ENCODE data around the gene MSL1. TPM values are rescaled to one million over a fixed set of nuclear protein-coding genes. Genes with fewer than 3 reads are reported as not detected.

Gene MSL1
- total and polyA plus RNA-seq, 4 experiments from 2014 or later = 6.0 to 133 (median 69.3) TPM

- H3K27ac Mint-ChIP-seq = peak overlapping the region; percentile 4 to 85 (median 71)
- H3K36me3 Mint-ChIP-seq = peaks cover 23 to 51% of the 10 kb centered on the region in 2 donors
Observed at GRCh38 chr17:40157973-40158372, 36.2 kb downstream of the MSL1 start.

GRCh38 chr17:40158438-40159013 lies 36.8 kb downstream of the MSL1 start:
- H3K27me3 Mint-ChIP-seq = no peaks in the 10 kb centered on the region
- ChIA-PET POLR2A (ENCODE audit: partially characterized antibody) (interaction anchor here (1.3 kb wide), 1 partner anchor 18 kb away, joined by 3 read pairs; the partner anchor contains the start of gene CASC3), CTCF (ENCODE audit: partially characterized antibody) (interaction anchor here (0.9 to 8.9 kb wide), 8 partner anchors 9 to 145 kb away, joined by 3 to 63 read pairs (median 3); no protein-coding TSS in a partner anchor)
- peaks cover 4% of the 10 kb centered on the region for H3K4me1 ChIP-seq (ENCODE audit: insufficient read depth, low read length)
- H3K27ac Mint-ChIP-seq = peak overlapping the region in 6 of 7 donors; percentile 37 to 87 (median 62)
- intact Hi-C loops (cut with micrococcal nuclease) = no loop called here
- H3K36me3 ChIP-seq (ENCODE audit: insufficient read depth, low read length) = peaks cover 24% of the 10 kb centered on the region
- no peak overlapping the region for H3K27ac ChIP-seq (ENCODE audit: low read depth, low read length)
- no peaks in the 10 kb centered on the region for H3K9me3 Mint-ChIP-seq
- no peaks in the 10 kb centered on the region for H3K9me3 ChIP-seq (ENCODE audit: control insufficient read depth in 1 of 2, low read length in 2 of 2)
- no peaks in the 10 kb centered on the region for H3K27me3 ChIP-seq (ENCODE audit: insufficient read depth, low read length)
- H3K4me3 Mint-ChIP-seq = no peak overlapping the region
- no peak for DNase-seq
- no peak overlapping the region for H3K4me3 ChIP-seq (ENCODE audit: low read length in 2 of 2)
- H3K4me1 Mint-ChIP-seq = peaks cover 8 to 33% (median 24%) of the 10 kb centered on the region in 4 donors
- H3K36me3 Mint-ChIP-seq = peaks cover 24 to 50% of the 10 kb centered on the region in 2 donors

More at GRCh38 chr17:40157973-40158372, 36.2 kb downstream of the MSL1 start:
- no peaks in the 10 kb centered on the region for H3K9me3 Mint-ChIP-seq
- peaks cover 11 to 39% (median 28%) of the 10 kb centered on the region in 4 donors for H3K4me1 Mint-ChIP-seq
- H3K4me3 Mint-ChIP-seq = no peak overlapping the region
- Histone ChIP-seq H3K27ac (ENCODE audit: low read depth, low read length) (no peak overlapping the region), H3K9me3 (ENCODE audit: control insufficient read depth in 1 of 2, low read length in 2 of 2) (no peaks in the 10 kb centered on the region), H3K4me1 (ENCODE audit: insufficient read depth, low read length) (peaks cover 5% of the 10 kb centered on the region), H3K36me3 (ENCODE audit: insufficient read depth, low read length) (peaks cover 24% of the 10 kb centered on the region), H3K4me3 (ENCODE audit: low read length in 2 of 2) (no peak overlapping the region), H3K27me3 (ENCODE audit: insufficient read depth, low read length) (no peaks in the 10 kb centered on the region)
- ChIA-PET CTCF (ENCODE audit: partially characterized antibody) (interaction anchor here (0.9 to 8.9 kb wide), 9 partner anchors 10 to 144 kb away, joined by 3 to 63 read pairs (median 3); no protein-coding TSS in a partner anchor), POLR2A (ENCODE audit: partially characterized antibody) (interaction anchor here (1.3 kb wide), 1 partner anchor 17 kb away, joined by 3 read pairs; the partner anchor contains the start of gene CASC3)
- DNase-seq = no peak
- intact Hi-C loops (cut with micrococcal nuclease) = no loop called here
- H3K27me3 Mint-ChIP-seq = no peaks in the 10 kb centered on the region

GRCh38 chr17:40159456-40159855 lies 37.7 kb downstream of the MSL1 start:
- Mint-ChIP-seq H3K4me1 (peaks cover 7 to 32% (median 19%) of the 10 kb centered on the region in 4 donors), H3K4me3 (no peak overlapping the region), H3K9me3 (no peaks in the 10 kb centered on the region), H3K27ac (no peak overlapping the region), H3K36me3 (peaks cover 29 to 48% of the 10 kb centered on the region in 2 donors), H3K27me3 (no peaks in the 10 kb centered on the region)
- DNase-seq = no peak
- CTCF ChIA-PET (ENCODE audit: partially characterized antibody) = interaction anchor here (1.3 to 8.9 kb wide), 3 partner anchors 8 to 46 kb away, joined by 3 to 63 read pairs (median 11); no protein-coding TSS in a partner anchor
- Histone ChIP-seq H3K4me1 (ENCODE audit: insufficient read depth, low read length) (peaks cover 4% of the 10 kb centered on the region), H3K27ac (ENCODE audit: low read depth, low read length) (no peak overlapping the region), H3K4me3 (ENCODE audit: low read length in 2 of 2) (no peak overlapping the region), H3K36me3 (ENCODE audit: insufficient read depth, low read length) (peaks cover 27% of the 10 kb centered on the region), H3K9me3 (ENCODE audit: control insufficient read depth in 1 of 2, low read length in 2 of 2) (no peaks in the 10 kb centered on the region), H3K27me3 (ENCODE audit: insufficient read depth, low read length) (no peaks in the 10 kb centered on the region)
- intact Hi-C loops (cut with micrococcal nuclease) = no loop called here
- POLR2A ChIA-PET (ENCODE audit: partially characterized antibody) = interaction anchor here (0.5 kb wide), 1 partner anchor 11 kb away, joined by 3 read pairs; no protein-coding TSS in a partner anchor

GRCh38 chr17:40167685-40168261 lies 46.0 kb downstream of the MSL1 start:
- no peak for DNase-seq
- Histone ChIP-seq H3K9me3 (ENCODE audit: control insufficient read depth in 1 of 2, low read length in 2 of 2) (no peaks in the 10 kb centered on the region), H3K4me1 (ENCODE audit: insufficient read depth, low read length) (no peaks in the 10 kb centered on the region), H3K4me3 (ENCODE audit: low read length in 2 of 2) (no peak overlapping the region), H3K36me3 (ENCODE audit: insufficient read depth, low read length) (peaks cover 80% of the 10 kb centered on the region), H3K27ac (ENCODE audit: low read depth, low read length) (no peak overlapping the region), H3K27me3 (ENCODE audit: insufficient read depth, low read length) (no peaks in the 10 kb centered on the region)
- Mint-ChIP-seq H3K9me3 (no peaks in the 10 kb centered on the region), H3K27me3 (no peaks in the 10 kb centered on the region), H3K27ac (peak overlapping the region in 6 of 7 donors; percentile 5 to 94 (median 83)), H3K4me1 (peaks cover 4 to 15% (median 6%) of the 10 kb centered on the region in 4 donors), H3K36me3 (peaks cover 60 to 79% of the 10 kb centered on the region in 2 donors), H3K4me3 (no peak overlapping the region)
- CTCF ChIA-PET (ENCODE audit: partially characterized antibody) = interaction anchor here (1.0 to 11.0 kb wide), 31 partner anchors 8 to 181 kb away, joined by 3 to 287 read pairs (median 6); partner anchors contain the start of genes CASC3, CSF3, MED24 and THRA
- POLR2A ChIA-PET (ENCODE audit: partially characterized antibody) = interaction anchor here (1.0 to 3.2 kb wide), 14 partner anchors 23 to 155 kb away, joined by 3 to 68 read pairs (median 4); partner anchors contain the start of genes CASC3, MED24, MSL1 and NR1D1
- intact Hi-C loops (cut with micrococcal nuclease) = loop anchor here (1.0 kb wide), 4 partner anchors 46 to 154 kb away; partner anchors contain the start of gene MSL1

GRCh38 chr17:40168262-40168832 lies 46.6 kb downstream of the MSL1 start:
- Histone ChIP-seq H3K4me3 (ENCODE audit: low read length in 2 of 2) (no peak overlapping the region), H3K4me1 (ENCODE audit: insufficient read depth, low read length) (no peaks in the 10 kb centered on the region), H3K27ac (ENCODE audit: low read depth, low read length) (no peak overlapping the region), H3K9me3 (ENCODE audit: control insufficient read depth in 1 of 2, low read length in 2 of 2) (no peaks in the 10 kb centered on the region), H3K36me3 (ENCODE audit: insufficient read depth, low read length) (peaks cover 75% of the 10 kb centered on the region), H3K27me3 (ENCODE audit: insufficient read depth, low read length) (no peaks in the 10 kb centered on the region)
- Mint-ChIP-seq H3K27ac (peak overlapping the region; percentile 57 to 94 (median 89)), H3K4me1 (peaks cover 4 to 15% (median 6%) of the 10 kb centered on the region in 4 donors), H3K27me3 (no peaks in the 10 kb centered on the region), H3K4me3 (no peak overlapping the region), H3K9me3 (no peaks in the 10 kb centered on the region), H3K36me3 (peaks cover 58 to 80% of the 10 kb centered on the region in 2 donors)
- intact Hi-C loops (cut with micrococcal nuclease) = loop anchor here (1.0 kb wide), 4 partner anchors 47 to 155 kb away; partner anchors contain the start of gene MSL1
- POLR2A ChIA-PET (ENCODE audit: partially characterized antibody) = interaction anchor here (0.5 to 3.2 kb wide), 16 partner anchors 23 to 155 kb away, joined by 3 to 68 read pairs (median 4); partner anchors contain the start of genes CASC3, MED24, MSL1 and NR1D1
- CTCF ChIA-PET (ENCODE audit: partially characterized antibody) = interaction anchor here (0.7 to 11.0 kb wide), 40 partner anchors 8 to 181 kb away, joined by 3 to 287 read pairs (median 5); partner anchors contain the start of genes CASC3, CSF3, MED24 and THRA
- DNase-seq = peak in 4 of 5 donors; percentile 62 to 68 (median 64)

- peaks cover 6 to 15% (median 6%) of the 10 kb centered on the region in 4 donors for H3K4me1 Mint-ChIP-seq
- H3K36me3 Mint-ChIP-seq = peaks cover 53 to 76% of the 10 kb centered on the region in 2 donors
- no peaks in the 10 kb centered on the region for H3K4me1 ChIP-seq (ENCODE audit: insufficient read depth, low read length)
- no peak overlapping the region for H3K4me3 ChIP-seq (ENCODE audit: low read length in 2 of 2)
- H3K27me3 Mint-ChIP-seq = no peaks in the 10 kb centered on the region
- peak overlapping the region in 2 of 7 donors; percentile 15 to 21 for H3K27ac Mint-ChIP-seq
- H3K9me3 ChIP-seq (ENCODE audit: control insufficient read depth in 1 of 2, low read length in 2 of 2) = no peaks in the 10 kb centered on the region
- CTCF ChIA-PET (ENCODE audit: partially characterized antibody) = interaction anchor here (0.8 to 11.0 kb wide), 5 partner anchors 49 to 157 kb away, joined by 3 to 287 read pairs (median 4); partner anchors contain the start of gene CSF3
- intact Hi-C loops (cut with micrococcal nuclease) = no loop called here
- H3K4me3 Mint-ChIP-seq = no peak overlapping the region
- peaks cover 74% of the 10 kb centered on the region for H3K36me3 ChIP-seq (ENCODE audit: insufficient read depth, low read length)
- no peaks in the 10 kb centered on the region for H3K9me3 Mint-ChIP-seq
- no peak for DNase-seq
- H3K27me3 ChIP-seq (ENCODE audit: insufficient read depth, low read length) = no peaks in the 10 kb centered on the region
- POLR2A ChIA-PET (ENCODE audit: partially characterized antibody) = interaction anchor here (1.1 to 1.3 kb wide), 3 partner anchors 47 to 72 kb away, joined by 3 to 6 read pairs (median 3); no protein-coding TSS in a partner anchor
- no peak overlapping the region for H3K27ac ChIP-seq (ENCODE audit: low read depth, low read length)
Observed at GRCh38 chr17:40170325-40170724, 48.6 kb downstream of the MSL1 start.
